ENCODE results near the gene CDHR2. TPM values are rescaled to one million over a fixed set of nuclear protein-coding genes. Genes with fewer than 3 reads are reported as not detected.
A peak's percentile ranks its signal among the peaks of the same experiment; 100 is the strongest.

The CDHR2 gene
- total RNA-seq, 4 donors from 2014 or later = under 0.01 to 0.35 (median 0.09) TPM; not detected in 1

GRCh38 chr5:176540956-176541337, 8.2 kb upstream of the CDHR2 start:
- Histone ChIP-seq H3K9me3 (no peaks in the 10 kb centered on the region), H3K36me3 (no peaks in the 10 kb centered on the region), H3K27ac (no peak overlapping the region), H3K4me1 (no peaks in the 10 kb centered on the region), H3K27me3 (no peaks in the 10 kb centered on the region), H3K4me3 (no peak overlapping the region)
- no peak for TF ChIP-seq POLR2A (IDR thresholded peaks at IDR 0.05)
- TF ChIP-seq CTCF (IDR thresholded peaks at IDR 0.05) = no peak
- no peak for DNase-seq
- intact Hi-C loops (cut with DNase I; ENCODE audit: low total_unique reads) = no loop called here

GRCh38 chr5:176541338-176542134, 7.6 kb upstream of the CDHR2 start:
- peak; percentile 39 to 46 for DNase-seq
- Histone ChIP-seq H3K27me3 (no peaks in the 10 kb centered on the region), H3K4me1 (no peaks in the 10 kb centered on the region), H3K27ac (peak overlapping the region in 1 of 2 donors; percentile 38), H3K9me3 (no peaks in the 10 kb centered on the region), H3K36me3 (no peaks in the 10 kb centered on the region), H3K4me3 (no peak overlapping the region)
- TF ChIP-seq POLR2A (IDR thresholded peaks at IDR 0.05) = no peak
- TF ChIP-seq CTCF (IDR thresholded peaks at IDR 0.05) = no peak
- intact Hi-C loops (cut with DNase I; ENCODE audit: low total_unique reads) = no loop called here

- no peaks in the 10 kb centered on the region for H3K9me3 ChIP-seq
- no peak for DNase-seq
- no peaks in the 10 kb centered on the region for H3K4me1 ChIP-seq
- H3K4me3 ChIP-seq = peak overlapping the region; percentile 41 to 58
- no peaks in the 10 kb centered on the region for H3K36me3 ChIP-seq
- H3K27ac ChIP-seq = peak overlapping the region; percentile 75 to 76
- no peaks in the 10 kb centered on the region for H3K27me3 ChIP-seq
- intact Hi-C loops (cut with DNase I; ENCODE audit: low total_unique reads) = no loop called here
- TF ChIP-seq POLR2A (IDR thresholded peaks at IDR 0.05) (no peak), CTCF (IDR thresholded peaks at IDR 0.05) (no peak)
Measured at GRCh38 chr5:176542135-176542595, 7.0 kb upstream of the CDHR2 start.

GRCh38 chr5:176542596-176543427, 6.3 kb upstream of the CDHR2 start:
- Histone ChIP-seq H3K9me3 (no peaks in the 10 kb centered on the region), H3K4me3 (peak overlapping the region; percentile 41 to 58), H3K4me1 (no peaks in the 10 kb centered on the region), H3K27me3 (no peaks in the 10 kb centered on the region), H3K36me3 (no peaks in the 10 kb centered on the region), H3K27ac (peak overlapping the region; percentile 75 to 76)
- no peak for TF ChIP-seq POLR2A (IDR thresholded peaks at IDR 0.05)
- TF ChIP-seq CTCF (IDR thresholded peaks at IDR 0.05) = peak in 3 of 4 experiments; percentile 22 to 49 (median 45)
- DNase-seq = no peak
- intact Hi-C loops (cut with DNase I; ENCODE audit: low total_unique reads) = no loop called here

All from uterus (tissue), 4 donors.